Coronary artery (tissue), 2 donors: ENCODE measurements around the gene AMFR.

Source experiments
- DNase-seq: peaks from one replicate; pipeline ENCODE4 v3.0.0-alpha.2; 2017; ENCODE audit warnings: low spot score
- H3K27ac ChIP-seq, 2 donors: fragments of 200-600 bp; sonication (generic); one replicate each; pipeline ENCODE4 v1.5.1; 2016 to 2019
- H3K4me3 ChIP-seq: fragments of 200-600 bp; sonication (generic); 2 replicates; pipeline ENCODE4 v1.5.1; 2016; ENCODE audit warnings: mild to moderate bottlenecking, moderate library complexity
- CTCF ChIP-seq: fragments of 200-600 bp; sonication (generic); IDR thresholded peaks from one replicate; pipeline ENCODE4 v1.5.1; 2019; ENCODE audit warnings: antibody characterized with exemption

AMFR gene

GRCh38 chr16:56419740-56420548 lies 5.4 kb downstream of the AMFR start:
- DNase-seq = no peak
- no peak for TF ChIP-seq CTCF
- no peak overlapping the region for H3K27ac ChIP-seq
- H3K4me3 ChIP-seq = no peak overlapping the region

- DNase-seq = no peak
- no peak for TF ChIP-seq CTCF
- H3K27ac ChIP-seq = no peak overlapping the region
- H3K4me3 ChIP-seq = no peak overlapping the region
Measured at GRCh38 chr16:56417138-56417537, 8.2 kb downstream of the AMFR start.

GRCh38 chr16:56415875-56416274 lies 9.5 kb downstream of the AMFR start:
- H3K4me3 ChIP-seq = no peak overlapping the region
- DNase-seq = no peak
- no peak for TF ChIP-seq CTCF
- H3K27ac ChIP-seq = no peak overlapping the region

- TF ChIP-seq CTCF = no peak
- Histone ChIP-seq H3K4me3 (no peak overlapping the region), H3K27ac (no peak overlapping the region)
- no peak for DNase-seq
Measured at GRCh38 chr16:56414366-56414765, 11.0 kb downstream of the AMFR start.

- no peak for TF ChIP-seq CTCF
- DNase-seq = no peak
- Histone ChIP-seq H3K4me3 (no peak overlapping the region), H3K27ac (no peak overlapping the region)
Measured at GRCh38 chr16:56413381-56413780, 12.0 kb downstream of the AMFR start.

- Histone ChIP-seq H3K4me3 (no peak overlapping the region), H3K27ac (no peak overlapping the region)
- no peak for DNase-seq
- TF ChIP-seq CTCF = no peak
Measured at GRCh38 chr16:56411624-56412023, 13.7 kb downstream of the AMFR start.

GRCh38 chr16:56411123-56411522 lies 14.2 kb downstream of the AMFR start:
- no peak for TF ChIP-seq CTCF
- DNase-seq = no peak
- Histone ChIP-seq H3K27ac (no peak overlapping the region), H3K4me3 (no peak overlapping the region)
